KOPT-K1 (cell line): Measurements from ENCODE around the gene ZBED2.
A peak's percentile ranks its signal among the peaks of the same experiment; 100 is the strongest.
"Not testable (repeated sequence)": the region's sequence is repeated elsewhere in the genome, so short reads cannot be mapped to it uniquely, and the experiment has no call there.

ENCODE experiments used
- H3K27ac ChIP-seq: fragments of 200-600 bp; sonication (generic); 2 replicates; pipeline ENCODE4 v1.5.1; 2016; ENCODE audit warnings: antibody characterized with exemption, mild to moderate bottlenecking, low read depth, low read length; ENCODE audit not compliant: poor library complexity, severe bottlenecking
- H3K36me3 ChIP-seq: fragments of 200-600 bp; sonication (generic); 2 replicates; pipeline ENCODE4 v1.5.1; 2017; ENCODE audit warnings: antibody characterized with exemption, mild to moderate bottlenecking, low read length, moderate library complexity; ENCODE audit not compliant: insufficient read depth
- H3K9me3 ChIP-seq: fragments of 200-600 bp; sonication (generic); 2 replicates; pipeline ENCODE4 v1.5.1; 2017; ENCODE audit warnings: antibody characterized with exemption, low read length, mild to moderate bottlenecking; ENCODE audit not compliant: insufficient read depth, poor library complexity, severe bottlenecking

Gene ZBED2, protein sequence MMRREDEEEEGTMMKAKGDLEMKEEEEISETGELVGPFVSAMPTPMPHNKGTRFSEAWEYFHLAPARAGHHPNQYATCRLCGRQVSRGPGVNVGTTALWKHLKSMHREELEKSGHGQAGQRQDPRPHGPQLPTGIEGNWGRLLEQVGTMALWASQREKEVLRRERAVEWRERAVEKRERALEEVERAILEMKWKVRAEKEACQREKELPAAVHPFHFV

GRCh38 chr3:111595232-111595631 lies at the start of gene ZBED2:
Gene ZBED2, minus strand, starts transcription at chr3:111595346. Its CDS starts 1,145 bp downstream, at chr3:111594201.
- H3K27ac ChIP-seq = no peak within 1 kb of the TSS
- peaks cover 91% of the 10 kb centered on the region for H3K36me3 ChIP-seq
- no peaks in the 10 kb centered on the region for H3K9me3 ChIP-seq

GRCh38 chr3:111639316-111639715 lies 44.2 kb upstream of the ZBED2 start:
- H3K27ac ChIP-seq = no peak overlapping the region
- H3K9me3 ChIP-seq = peaks cover 61% of the 10 kb centered on the region
- H3K36me3 ChIP-seq = peaks cover 63% of the 10 kb centered on the region

- Histone ChIP-seq H3K36me3 (peaks cover 64% of the 10 kb centered on the region), H3K9me3 (peaks cover 46% of the 10 kb centered on the region), H3K27ac (no peak overlapping the region)
Measured at GRCh38 chr3:111636366-111636885, 41.3 kb upstream of the ZBED2 start.

DNA sequence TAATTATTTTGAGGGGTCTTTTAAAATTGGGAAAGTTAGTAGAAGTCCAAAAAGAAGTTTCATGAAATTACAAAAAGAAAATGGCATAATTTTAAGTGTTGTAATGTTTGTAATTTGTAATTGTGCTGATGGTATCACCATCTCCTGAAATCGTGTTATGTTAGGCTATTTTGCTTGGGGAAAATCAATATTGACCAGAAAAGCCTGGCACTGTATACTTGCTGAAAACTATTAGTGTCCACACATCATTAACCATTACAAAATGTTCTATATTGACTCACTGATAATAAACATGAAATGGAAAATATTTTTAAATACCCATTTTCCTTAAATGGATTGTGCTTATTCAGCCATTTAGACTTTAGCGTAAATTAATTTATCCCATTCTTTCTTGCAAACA lies 40.3 kb upstream of the ZBED2 start:
- H3K27ac ChIP-seq = no peak overlapping the region
- peaks cover 58% of the 10 kb centered on the region for H3K36me3 ChIP-seq
- H3K9me3 ChIP-seq = peaks cover 46% of the 10 kb centered on the region

- peaks cover 63% of the 10 kb centered on the region for H3K9me3 ChIP-seq
- peaks cover 47% of the 10 kb centered on the region for H3K36me3 ChIP-seq
Measured at GRCh38 chr3:111630638-111631037, 35.5 kb upstream of the ZBED2 start.

DNA sequence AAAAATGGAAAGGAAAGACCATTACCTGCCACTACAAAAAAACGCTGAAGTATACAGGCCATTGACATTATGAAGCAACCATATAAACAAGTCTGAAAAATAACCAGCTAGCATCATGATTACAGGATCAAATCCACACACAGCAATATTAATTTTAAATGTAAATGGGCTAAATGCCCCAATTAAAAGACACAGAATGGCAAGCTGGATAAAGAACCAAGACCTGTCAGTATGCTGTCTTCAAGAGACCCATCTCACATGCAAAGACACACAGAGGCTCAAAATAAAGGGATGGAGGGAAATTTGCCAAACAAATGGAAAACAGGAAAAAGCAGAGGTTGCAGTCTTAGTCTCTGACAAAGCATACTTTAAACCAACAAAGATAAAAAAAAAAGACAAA lies 33.9 kb upstream of the ZBED2 start:
- H3K36me3 ChIP-seq = peaks cover 52% of the 10 kb centered on the region
- H3K27ac ChIP-seq = not testable (repeated sequence)
- H3K9me3 ChIP-seq = peaks cover 69% of the 10 kb centered on the region

More at GRCh38 chr3:111630638-111631037, 35.5 kb upstream of the ZBED2 start:
- not testable (repeated sequence) for H3K27ac ChIP-seq

DNA sequence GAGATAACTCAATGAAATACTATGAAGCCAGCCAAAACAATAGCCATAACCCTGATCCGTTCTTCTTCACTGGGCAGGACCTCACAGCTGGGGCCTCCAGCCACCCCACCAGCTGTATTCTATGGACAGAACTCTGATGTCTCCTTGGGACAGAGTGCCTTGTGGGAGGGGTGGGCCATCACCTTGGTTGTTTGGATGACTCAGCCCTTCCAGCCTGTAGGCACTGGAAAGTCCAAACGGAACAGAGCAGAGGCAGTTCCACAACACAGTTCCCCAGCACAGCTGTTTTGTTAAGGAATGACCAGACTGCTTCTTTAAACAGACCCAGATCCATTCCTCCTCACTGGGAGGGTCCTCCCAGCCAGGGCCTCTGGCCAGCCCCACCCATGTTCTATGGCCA lies 31.9 kb upstream of the ZBED2 start:
- Histone ChIP-seq H3K36me3 (peaks cover 71% of the 10 kb centered on the region), H3K27ac (no peak overlapping the region), H3K9me3 (peaks cover 62% of the 10 kb centered on the region)

DNA sequence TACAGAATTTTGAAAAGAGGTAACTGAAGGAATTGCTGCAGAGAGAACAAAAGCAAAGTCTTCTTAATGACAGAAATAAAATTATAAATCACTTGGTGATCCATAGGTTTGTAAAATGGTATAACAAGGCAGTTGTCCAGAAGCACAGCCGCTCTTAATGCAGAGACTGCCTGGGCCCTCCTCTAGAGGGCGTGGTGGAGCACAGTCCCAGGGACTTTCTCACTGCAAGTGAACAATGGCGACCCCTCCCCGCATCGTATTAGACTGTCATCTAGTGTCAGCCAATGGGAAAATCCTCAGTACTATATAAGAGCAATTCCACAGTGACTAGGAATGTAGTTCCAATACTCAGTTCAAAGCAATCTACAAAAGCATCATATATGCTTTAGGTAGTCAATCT lies 26.4 kb upstream of the ZBED2 start:
- no peak overlapping the region for H3K27ac ChIP-seq
- peaks cover 30% of the 10 kb centered on the region for H3K9me3 ChIP-seq
- H3K36me3 ChIP-seq = peaks cover 76% of the 10 kb centered on the region

- peaks cover 20% of the 10 kb centered on the region for H3K9me3 ChIP-seq
- H3K36me3 ChIP-seq = peaks cover 68% of the 10 kb centered on the region
- H3K27ac ChIP-seq = no peak overlapping the region
Measured at GRCh38 chr3:111619833-111620232, 24.7 kb upstream of the ZBED2 start.

GRCh38 chr3:111618945-111619344 lies 23.8 kb upstream of the ZBED2 start:
- Histone ChIP-seq H3K27ac (no peak overlapping the region), H3K9me3 (peaks cover 20% of the 10 kb centered on the region), H3K36me3 (peaks cover 68% of the 10 kb centered on the region)

DNA sequence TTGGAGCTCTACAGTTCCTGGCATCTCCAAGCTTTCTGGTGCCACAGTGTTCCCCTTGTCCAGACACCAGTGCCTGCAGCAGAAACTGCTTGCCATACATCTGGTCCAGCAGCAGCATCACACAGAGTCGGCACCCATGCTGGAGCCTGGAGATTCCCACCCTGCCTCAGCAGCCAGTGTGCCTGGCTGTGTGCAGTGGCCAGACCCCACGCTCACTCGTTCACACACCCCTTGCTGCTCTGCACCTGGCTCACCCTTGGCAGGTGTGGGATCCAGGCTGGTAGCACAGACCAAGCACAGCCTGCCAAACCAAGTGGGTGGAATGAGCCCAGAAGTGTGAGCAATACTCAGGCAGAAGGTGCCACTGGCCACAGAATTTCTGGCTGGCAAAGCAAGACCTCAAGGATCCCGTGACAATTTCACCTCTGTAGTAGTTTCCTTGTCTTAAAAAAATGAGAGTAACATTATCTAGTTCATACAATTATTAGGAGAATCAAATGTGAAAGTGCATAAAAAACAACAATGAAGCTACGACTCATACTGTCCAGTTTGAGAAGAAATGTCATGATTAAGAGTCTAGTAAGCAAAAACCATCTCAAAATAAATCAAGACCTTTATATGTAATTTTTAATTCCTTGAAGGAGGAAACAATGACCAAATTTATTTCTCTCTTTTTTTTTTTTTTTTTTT lies 22.9 kb upstream of the ZBED2 start:
- Histone ChIP-seq H3K36me3 (peaks cover 67% of the 10 kb centered on the region), H3K9me3 (peaks cover 20% of the 10 kb centered on the region), H3K27ac (no peak overlapping the region)

DNA sequence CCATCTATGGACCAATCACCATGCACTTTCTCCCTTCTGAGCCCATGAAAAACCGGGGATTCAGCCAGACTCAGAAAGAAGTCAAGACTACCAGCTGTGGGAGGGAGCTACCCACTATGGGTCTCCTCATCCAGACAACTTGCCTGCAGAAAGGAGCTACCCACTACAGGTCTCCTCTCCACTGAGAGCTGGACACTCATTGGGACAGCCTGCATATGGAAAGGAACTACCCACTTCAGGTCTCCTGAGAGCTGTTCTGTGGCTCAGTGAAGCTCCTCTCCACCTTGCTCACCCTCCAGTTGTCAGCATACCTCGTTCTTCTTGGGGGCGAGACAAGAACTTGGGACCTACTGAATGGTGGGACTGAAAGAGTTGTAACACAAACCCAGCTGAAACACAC lies 22.3 kb upstream of the ZBED2 start:
- no peak overlapping the region for H3K27ac ChIP-seq
- H3K9me3 ChIP-seq = peaks cover 20% of the 10 kb centered on the region
- peaks cover 68% of the 10 kb centered on the region for H3K36me3 ChIP-seq

DNA sequence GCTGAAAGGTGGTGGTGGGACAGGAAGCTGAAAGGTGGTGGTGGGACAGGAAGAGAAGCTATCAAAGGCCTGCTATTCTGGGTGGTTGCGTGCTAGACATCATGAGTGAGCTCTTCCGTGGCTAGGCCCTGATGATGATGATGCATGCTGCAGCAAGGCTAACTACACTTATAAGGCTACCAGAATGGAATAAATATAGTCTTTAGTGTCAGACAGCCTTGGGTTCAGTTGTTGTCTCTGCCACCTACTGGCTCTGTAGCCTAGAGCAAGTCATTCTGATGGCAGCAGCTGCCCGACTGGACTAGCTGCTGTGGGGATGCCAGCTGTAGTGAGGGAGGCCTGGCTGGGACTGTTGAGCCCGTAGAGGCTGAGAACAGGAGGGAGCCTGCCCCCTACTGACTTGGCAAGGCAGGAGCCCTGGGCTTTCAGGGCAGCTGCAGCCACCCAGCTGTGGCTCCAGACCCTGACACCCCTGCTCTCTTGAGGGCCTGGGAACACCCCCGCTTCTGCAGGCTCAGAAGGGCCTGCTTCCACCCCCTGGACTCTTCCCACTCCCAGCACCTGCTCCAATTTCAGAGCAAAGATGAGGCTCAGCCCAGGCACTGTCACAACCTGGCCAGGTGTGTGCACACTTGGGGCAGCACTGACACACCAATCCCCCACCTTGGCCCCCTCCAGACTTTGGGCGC lies 21.4 kb upstream of the ZBED2 start:
- Histone ChIP-seq H3K27ac (peak overlapping the region; percentile 61), H3K9me3 (peaks cover 20% of the 10 kb centered on the region), H3K36me3 (peaks cover 67% of the 10 kb centered on the region)

- peaks cover 74% of the 10 kb centered on the region for H3K36me3 ChIP-seq
- H3K27ac ChIP-seq = peak overlapping the region; percentile 61
- H3K9me3 ChIP-seq = peaks cover 20% of the 10 kb centered on the region
Measured at GRCh38 chr3:111615880-111616279, 20.7 kb upstream of the ZBED2 start.

DNA sequence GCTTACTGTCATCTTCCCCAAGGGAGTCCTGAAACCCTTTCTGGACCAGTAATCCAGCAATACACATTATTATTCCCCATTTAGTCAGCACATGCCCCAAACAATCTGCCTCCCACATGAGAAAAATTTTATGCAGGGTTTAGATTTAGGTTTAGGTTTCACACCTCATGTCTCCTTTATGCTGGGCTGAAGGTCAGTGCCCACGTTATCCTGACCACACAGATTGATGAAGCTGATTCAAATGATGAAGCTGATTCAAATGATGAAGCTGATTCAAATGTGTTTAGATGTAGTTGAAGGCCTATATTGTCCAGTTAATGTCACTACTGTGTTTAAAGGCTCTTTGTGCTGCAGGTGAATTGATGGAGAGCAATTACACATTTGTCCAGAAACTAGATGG lies 18.1 kb upstream of the ZBED2 start:
- Histone ChIP-seq H3K9me3 (peaks cover 20% of the 10 kb centered on the region), H3K36me3 (peaks cover 76% of the 10 kb centered on the region), H3K27ac (no peak overlapping the region)
